GM12878 (cell line): Measurements from ENCODE around the gene ZNF428. TPM values are rescaled to one million over a fixed set of nuclear protein-coding genes. Genes with fewer than 3 reads are reported as not detected.

Experiments used
- ATAC-seq: fragments of 200-7000 bp; cut with Tn5 transposase; 3 replicates; pipeline ENCODE4 v1.9.1; 2020; ENCODE audit warnings: mild to moderate bottlenecking, moderate library complexity
- BruUV-seq: library from RNA; stranded (reverse); fragments of 400-500 nt; replicated peaks from 2 replicates; lab custom pipeline; 2021; lab: Mats Ljungman, UMichigan
- CTCF ChIA-PET: fragments of 300-600 bp; sonication (Branson Sonifier 250); formaldehyde crosslinking; extraction: SDS; loops from one replicate; lab custom pipeline; 2021; ENCODE audit warnings: inconsistent platforms; lab: Yijun Ruan, JAX
- POLR2A ChIA-PET: fragments of 350-600 bp; formaldehyde crosslinking; extraction: SDS; loops from one replicate; lab custom pipeline; 2021; ENCODE audit warnings: inconsistent platforms; lab: Charles Lee
- RAD21 ChIA-PET: fragments of 300-600 bp; sonication (Branson Sonifier 250); formaldehyde crosslinking; loops from one replicate; lab custom pipeline; 2023; ENCODE audit warnings: antibody characterized with exemption; ENCODE audit not compliant: unreplicated experiment; lab: Charles Lee
- SMC1A ChIA-PET: fragments of 300-600 bp; sonication (Branson Sonifier 250); formaldehyde crosslinking; loops from one replicate; lab custom pipeline; 2023; ENCODE audit not compliant: unreplicated experiment, uncharacterized antibody; lab: Charles Lee
- DNase-seq: peaks from one replicate; pipeline ENCODE4 v3.0.0-alpha.2; 2011; ENCODE audit warnings: low read depth, low spot score
- FAIRE-seq: peaks from 3 replicates; lab custom pipeline; 2011; peaks lifted over from hg19 to GRCh38; lab: Jason Lieb, UNC
- H2AFZ ChIP-seq: 2 replicates; pipeline ENCODE4 v1.6.0; 2011; ENCODE audit warnings: low read depth, low read length, control low read depth; ENCODE audit not compliant: control insufficient read depth
- H3K27ac ChIP-seq: 2 replicates; pipeline ENCODE4 v1.5.1; 2011; ENCODE audit warnings: control low read depth; ENCODE audit not compliant: control insufficient read depth, insufficient read depth
- H3K27me3 ChIP-seq, 2 experiments: replicated peaks in 1 of 2; 2 replicates each; pipeline versions ENCODE4 v1.6.0 to v1.6.1; 2011; ENCODE audit warnings: low read length in 1 of 2; ENCODE audit not compliant: control insufficient read depth in 2 of 2, insufficient read depth in 2 of 2
- H3K36me3 ChIP-seq, 2 experiments: 2 replicates each; pipeline ENCODE4 v1.5.1; 2011; ENCODE audit warnings: low read length in 1 of 2; ENCODE audit not compliant: control insufficient read depth in 2 of 2, insufficient read depth in 2 of 2
- H3K4me1 ChIP-seq: 2 replicates; pipeline ENCODE4 v1.6.1; 2011; ENCODE audit warnings: mild to moderate bottlenecking, low read length, moderate library complexity, mixed read lengths; ENCODE audit not compliant: control insufficient read depth, insufficient read depth
- H3K4me2 ChIP-seq: 2 replicates; pipeline ENCODE4 v1.6.0; 2011; ENCODE audit warnings: control low read depth; ENCODE audit not compliant: control insufficient read depth, insufficient read depth
- H3K4me3 ChIP-seq: fragments of 200-600 bp; sonication (generic); 2 replicates; pipeline ENCODE4 v1.5.1; 2016
- H3K79me2 ChIP-seq: 2 replicates; pipeline ENCODE4 v1.6.0; 2011; ENCODE audit warnings: low read length; ENCODE audit not compliant: control insufficient read depth, insufficient read depth
- H3K9ac ChIP-seq: 2 replicates; pipeline ENCODE4 v1.8.0; 2011; ENCODE audit warnings: low read length, control low read depth, mixed read lengths; ENCODE audit not compliant: control insufficient read depth, insufficient read depth
- H3K9me3 ChIP-seq: replicated peaks from 3 replicates; pipeline ENCODE4 v1.5.1; 2011; ENCODE audit warnings: mild to moderate bottlenecking, low read length; ENCODE audit not compliant: control insufficient read depth, insufficient read depth
- H4K20me1 ChIP-seq: 2 replicates; pipeline ENCODE4 v1.6.0; 2011; ENCODE audit not compliant: control insufficient read depth, insufficient read depth
- ASH2L ChIP-seq: fragments of 300-600, 200-600 bp; sonication (generic); IDR thresholded peaks from 2 replicates; pipeline ENCODE4 v1.6.1; 2017; ENCODE audit warnings: low read depth, mild to moderate bottlenecking, borderline replicate concordance
- ATF3 ChIP-seq: IDR thresholded peaks from 2 replicates; pipeline ENCODE4 v1.6.1; 2011; ENCODE audit warnings: low read depth, mild to moderate bottlenecking, low read length, moderate library complexity, borderline replicate concordance; ENCODE audit errors: extremely low read depth
- BCL3 ChIP-seq: IDR thresholded peaks from 2 replicates; pipeline ENCODE4 v1.6.1; 2011; ENCODE audit warnings: borderline replicate concordance, low read depth, mild to moderate bottlenecking, moderate library complexity, low read length; ENCODE audit not compliant: insufficient read depth, poor library complexity, severe bottlenecking
- CBX5 ChIP-seq: sonication (generic); IDR thresholded peaks from 2 replicates; pipeline ENCODE4 v1.6.1; 2016; ENCODE audit warnings: low read depth, moderate library complexity, mild to moderate bottlenecking, inconsistent platforms
- ELK1 ChIP-seq: IDR thresholded peaks from 2 replicates; pipeline ENCODE4 v1.6.1; 2012; ENCODE audit warnings: low read depth, low read length, improper control_type of control experiment
- HDAC6 ChIP-seq: fragments of 200-600 bp; sonication (generic); IDR thresholded peaks from one replicate; pipeline ENCODE4 v1.8.0; 2017; ENCODE audit warnings: antibody characterized with exemption; ENCODE audit not compliant: unreplicated experiment
- JUND ChIP-seq: IDR thresholded peaks from 2 replicates; pipeline ENCODE4 v1.6.1; 2012; ENCODE audit warnings: low read depth, mild to moderate bottlenecking, low read length, improper control_type of control experiment, moderate library complexity
- MYB ChIP-seq: fragments of 150-350 bp; IDR thresholded peaks from 2 replicates; pipeline ENCODE4 v1.6.1; 2014; ENCODE audit warnings: mild to moderate bottlenecking, low read depth, low read length, borderline replicate concordance
- NR2C2 ChIP-seq: IDR thresholded peaks from 2 replicates; pipeline ENCODE4 v1.6.1; 2011; ENCODE audit warnings: borderline replicate concordance, low read depth; ENCODE audit not compliant: control insufficient read depth, insufficient read length
- POLR2AphosphoS2 ChIP-seq: IDR thresholded peaks from 2 replicates; pipeline ENCODE4 v1.6.1; 2011; ENCODE audit warnings: low read depth, mild to moderate bottlenecking, low read length, improper control_type of control experiment, moderate library complexity
- RB1 ChIP-seq: fragments of 450-650 bp; formaldehyde crosslinking; IDR thresholded peaks from 2 replicates; pipeline ENCODE4 v1.6.1; 2017; ENCODE audit warnings: mild to moderate bottlenecking, borderline replicate concordance
- SREBF2 ChIP-seq: IDR thresholded peaks from 2 replicates; pipeline ENCODE4 v1.6.1; 2012; ENCODE audit warnings: mild to moderate bottlenecking, low read length
- SUPT20H ChIP-seq: IDR thresholded peaks from 2 replicates; pipeline ENCODE4 v1.6.1; 2011; ENCODE audit warnings: low read depth, mild to moderate bottlenecking, low read length, moderate library complexity, borderline replicate concordance; ENCODE audit not compliant: control insufficient read depth
- TBL1XR1 ChIP-seq: IDR thresholded peaks from 2 replicates; pipeline ENCODE4 v1.6.1; 2012; ENCODE audit warnings: low read depth, low read length, improper control_type of control experiment
- ZBTB11 ChIP-seq: fragments of 450-650 bp; formaldehyde crosslinking; IDR thresholded peaks from 2 replicates; pipeline ENCODE4 v1.5.0; 2022; ENCODE audit warnings: mild to moderate bottlenecking, missing genetic modification characterization
- ZNF217 ChIP-seq: fragments of 450-650 bp; IDR thresholded peaks from 2 replicates; pipeline ENCODE4 v1.6.1; 2017; ENCODE audit warnings: antibody characterized with exemption, mild to moderate bottlenecking
- ZNF384 ChIP-seq: IDR thresholded peaks from 2 replicates; pipeline ENCODE4 v1.6.1; 2012; ENCODE audit warnings: low read depth, mild to moderate bottlenecking, low read length, improper control_type of control experiment, borderline replicate concordance
- ZNF622 ChIP-seq: fragments of 450-650 bp; IDR thresholded peaks from 2 replicates; pipeline ENCODE4 v1.6.1; 2017; ENCODE audit warnings: mild to moderate bottlenecking, inconsistent platforms
- WGBS: methylation state at CpG from one replicate; pipeline ENCODE4 v1.1.6; 2016; ENCODE audit warnings: low lambda C conversion rate; ENCODE audit not compliant: insufficient replicate concordance, insufficient coverage; ENCODE audit errors: missing lambda C conversion rate; 5-methylcytosine and 5-hydroxymethylcytosine counted together
- in situ Hi-C: fragments of 300-500 bp; cut with MboI; formaldehyde crosslinking; loops from 9 replicates; pipeline ENCODE4 v1.14.3; 2018; ENCODE audit warnings: mixed read lengths
- intact Hi-C: fragments of 100-400 bp; cut with micrococcal nuclease; formaldehyde crosslinking; loops from one replicate; pipeline ENCODE4 v1.14.2; 2022; ENCODE audit not compliant: unreplicated experiment
- polyA plus RNA-seq, 11 experiments: library from polyadenylated mRNA; depleted of rRNA in 4 of 11; unstranded in 6 of 11; stranded (reverse) in 5 of 11; fragments of >200 nt; fragmentation: Nextera tagmentation in 4 of 11; fragmentation: Illumina TruSeq in 1 of 11; extraction: Ambion mirVana in 4 of 11; extraction: Trizol in 1 of 11; gene quantifications; 1 replicate in 1 of 11; 2 replicates in 10 of 11; pipeline versions ENCODE4 v1.2.1 to v1.2.3, GENCODE V29; 2011 to 2016; ENCODE audit warnings: inconsistent platforms in 2 of 11, missing spikeins in 2 of 11, low read depth in 1 of 11
- total RNA-seq, 4 experiments: library from RNA; depleted of rRNA in 3 of 4; stranded (reverse); fragments of >200 nt in 3 of 4; fragmentation: Illumina TruSeq in 1 of 4; extraction: Trizol in 1 of 4; gene quantifications; 2 replicates each; pipeline versions ENCODE4 v1.2.1 to v1.2.3, GENCODE V29; 2013 to 2021

The ZNF428 gene
- total and polyA plus RNA-seq, 10 of the 15 experiments (the other 5 are each of a cell fraction or from before 2014, with no cell fraction given): 0.27 to 57.8 (median 20.4) TPM

- RAD21 ChIA-PET: interaction anchor here (0.9 to 1.0 kb wide), 2 partner anchors 10 to 31 kb away, joined by 3 read pairs; partner anchors contain the start of genes IRGQ, PINLYP, XRCC1 and ZNF576
- POLR2A ChIA-PET: interaction anchor here (0.5 to 1.7 kb wide), 3 partner anchors 10 to 223 kb away, joined by 3 to 6 read pairs (median 3); partner anchors contain the start of gene XRCC1
- no peaks in the 10 kb centered on the region for H4K20me1 ChIP-seq
- FAIRE-seq: no peak
- H2AFZ ChIP-seq: no peak overlapping the region
- H3K27me3 ChIP-seq: no peaks in the 10 kb centered on the region
- no peak overlapping the region for H3K27ac ChIP-seq
- peaks cover 0 to 1% of the 10 kb centered on the region in 2 experiments; a peak in 1 of 4 replicates for H3K36me3 ChIP-seq
- no peak overlapping the region for H3K4me3 ChIP-seq
- H3K79me2 ChIP-seq: no peaks in the 10 kb centered on the region
- 90% methylated on average over 9 of the region's 9 CpGs for WGBS
- DNase-seq: no peak
- in situ Hi-C loops (no loop called here), intact Hi-C loops (no loop called here)
- H3K4me2 ChIP-seq: no peak overlapping the region
- H3K9me3 ChIP-seq: no peaks in the 10 kb centered on the region
- ATAC-seq: no peak
- SMC1A ChIA-PET: interaction anchor here (1.0 to 1.7 kb wide), 2 partner anchors 10 to 30 kb away, joined by 3 to 5 read pairs; no protein-coding TSS in a partner anchor
- peaks cover 12% of the 10 kb centered on the region for H3K4me1 ChIP-seq
- TF ChIP-seq ATF3 (no peak), ZNF384 (no peak), SUPT20H (no peak), HDAC6 (no peak), SREBF2 (no peak), RB1 (no peak), ELK1 (no peak), NR2C2 (no peak), MYB (no peak), JUND (no peak), POLR2AphosphoS2 (no peak), ZNF217 (no peak), ASH2L (no peak), BCL3 (no peak), CBX5 (no peak), ZNF622 (no peak), TBL1XR1 (no peak), ZBTB11 (CRISPR knock-in tag) (no peak)
- H3K9ac ChIP-seq: no peak overlapping the region
- CTCF ChIA-PET: interaction anchor here (1.4 to 1.8 kb wide), 2 partner anchors 9 to 10 kb away, joined by 4 to 14 read pairs; no protein-coding TSS in a partner anchor
- no TSS peak for BruUV-seq
Measured at GRCh38 chr19:43564800-43565199, 54.6 kb downstream of the ZNF428 start.
